Effector memory CD4-positive, alpha-beta T cell (primary cell): ENCODE data around the gene NEXN.

Source experiments
- DNase-seq, 3 donors: peaks; one replicate each; pipeline ENCODE4 v3.0.0-alpha.2; 2020
- H3K27ac ChIP-seq: 2 replicates; pipeline ENCODE4 v1.7.0; 2013; ENCODE audit warnings: mild to moderate bottlenecking, low read length, moderate library complexity; ENCODE audit not compliant: insufficient read depth, poor library complexity, severe bottlenecking
- H3K27me3 ChIP-seq: replicated peaks from 2 replicates; pipeline ENCODE4 v1.7.0; 2013; ENCODE audit warnings: mild to moderate bottlenecking, low read length; ENCODE audit not compliant: insufficient read depth, control insufficient read depth, poor library complexity, severe bottlenecking
- H3K36me3 ChIP-seq: 2 replicates; pipeline ENCODE4 v1.7.0; 2013; ENCODE audit warnings: mild to moderate bottlenecking, low read length, moderate library complexity; ENCODE audit not compliant: control insufficient read depth, insufficient read depth
- H3K4me1 ChIP-seq: 2 replicates; pipeline ENCODE4 v1.7.0; 2013; ENCODE audit warnings: low read length, mild to moderate bottlenecking; ENCODE audit not compliant: control insufficient read depth, insufficient read depth, poor library complexity, severe bottlenecking
- H3K4me3 ChIP-seq: 2 replicates; pipeline ENCODE4 v1.7.0; 2013; ENCODE audit warnings: low read length, low read depth, mild to moderate bottlenecking; ENCODE audit not compliant: insufficient read depth, poor library complexity, severe bottlenecking
- H3K9me3 ChIP-seq: 2 replicates; pipeline ENCODE4 v1.7.0; 2013; ENCODE audit warnings: mild to moderate bottlenecking, low read length, moderate library complexity; ENCODE audit not compliant: control insufficient read depth

NEXN gene

GRCh38 chr1:77989744-77990143 is 101.3 kb downstream of the NEXN start:
- H3K4me3 ChIP-seq: no peak overlapping the region
- no peak overlapping the region for H3K27ac ChIP-seq
- H3K4me1 ChIP-seq: no peaks in the 10 kb centered on the region
- no peaks in the 10 kb centered on the region for H3K27me3 ChIP-seq
- no peak for DNase-seq
- no peaks in the 10 kb centered on the region for H3K9me3 ChIP-seq
- no peaks in the 10 kb centered on the region for H3K36me3 ChIP-seq

- Histone ChIP-seq H3K27me3 (no peaks in the 10 kb centered on the region), H3K4me1 (no peaks in the 10 kb centered on the region), H3K27ac (no peak overlapping the region), H3K4me3 (no peak overlapping the region), H3K9me3 (no peaks in the 10 kb centered on the region), H3K36me3 (no peaks in the 10 kb centered on the region)
- no peak for DNase-seq
Observed at GRCh38 chr1:77990629-77991204, 102.3 kb downstream of the NEXN start.

- DNase-seq: no peak
- H3K27ac ChIP-seq: no peak overlapping the region
- no peak overlapping the region for H3K4me3 ChIP-seq
Observed at GRCh38 chr1:77991638-77992037, 103.2 kb downstream of the NEXN start.

More at GRCh38 chr1:77991638-77992037, 103.2 kb downstream of the NEXN start:
- H3K27me3 ChIP-seq: no peaks in the 10 kb centered on the region
- H3K4me1 ChIP-seq: no peaks in the 10 kb centered on the region
- no peaks in the 10 kb centered on the region for H3K9me3 ChIP-seq
- no peaks in the 10 kb centered on the region for H3K36me3 ChIP-seq
